Neural progenitor cell (in vitro differentiated cells): ENCODE data around the gene ITPR1.

Experiments
- EZH2 ChIP-seq: fragments of 200-600 bp; sonication (generic); IDR thresholded peaks from 2 replicates; pipeline ENCODE4 v1.6.1; 2017; ENCODE audit warnings: antibody characterized with exemption, mild to moderate bottlenecking, moderate library complexity
- EZH2phosphoT487 ChIP-seq: fragments of 200-600 bp; sonication (generic); IDR thresholded peaks from 2 replicates; pipeline ENCODE4 v1.6.1; 2017; ENCODE audit warnings: antibody characterized with exemption
- TF ChIP-seq, protein P1 (sequence below): fragments of 200-600 bp; sonication (generic); IDR thresholded peaks from 2 replicates; pipeline ENCODE4 v1.5.1; 2017; ENCODE audit warnings: antibody characterized with exemption, mild to moderate bottlenecking

DNA sequence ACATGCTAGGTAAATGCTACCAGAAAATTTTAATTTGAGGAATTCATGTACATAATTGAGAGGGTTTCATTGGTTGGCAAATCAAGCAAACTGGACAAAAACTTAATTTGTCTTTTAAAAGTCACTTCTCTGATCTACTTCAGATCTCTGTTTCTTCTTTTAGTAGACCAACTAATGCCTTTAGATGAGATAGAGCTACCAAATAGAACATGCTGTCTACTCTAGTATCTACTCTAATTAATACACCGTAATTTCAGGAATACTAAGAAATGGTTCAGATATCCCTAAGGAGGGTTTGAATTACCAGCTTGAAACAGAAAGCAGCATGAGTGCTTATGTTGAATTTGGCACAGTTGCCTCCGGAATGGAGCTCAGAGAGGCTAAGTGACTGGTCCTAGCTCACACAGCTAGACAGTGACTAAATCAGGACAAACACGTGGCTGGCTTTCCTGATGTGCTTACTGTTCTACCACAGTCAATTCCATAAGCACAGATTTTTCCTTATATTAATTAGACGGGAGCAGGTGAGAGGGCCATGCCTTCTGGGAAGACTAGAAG lies 225.1 kb downstream of the ITPR1 start:
- TF ChIP-seq, protein P1, sequence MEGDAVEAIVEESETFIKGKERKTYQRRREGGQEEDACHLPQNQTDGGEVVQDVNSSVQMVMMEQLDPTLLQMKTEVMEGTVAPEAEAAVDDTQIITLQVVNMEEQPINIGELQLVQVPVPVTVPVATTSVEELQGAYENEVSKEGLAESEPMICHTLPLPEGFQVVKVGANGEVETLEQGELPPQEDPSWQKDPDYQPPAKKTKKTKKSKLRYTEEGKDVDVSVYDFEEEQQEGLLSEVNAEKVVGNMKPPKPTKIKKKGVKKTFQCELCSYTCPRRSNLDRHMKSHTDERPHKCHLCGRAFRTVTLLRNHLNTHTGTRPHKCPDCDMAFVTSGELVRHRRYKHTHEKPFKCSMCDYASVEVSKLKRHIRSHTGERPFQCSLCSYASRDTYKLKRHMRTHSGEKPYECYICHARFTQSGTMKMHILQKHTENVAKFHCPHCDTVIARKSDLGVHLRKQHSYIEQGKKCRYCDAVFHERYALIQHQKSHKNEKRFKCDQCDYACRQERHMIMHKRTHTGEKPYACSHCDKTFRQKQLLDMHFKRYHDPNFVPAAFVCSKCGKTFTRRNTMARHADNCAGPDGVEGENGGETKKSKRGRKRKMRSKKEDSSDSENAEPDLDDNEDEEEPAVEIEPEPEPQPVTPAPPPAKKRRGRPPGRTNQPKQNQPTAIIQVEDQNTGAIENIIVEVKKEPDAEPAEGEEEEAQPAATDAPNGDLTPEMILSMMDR = no peak
- TF ChIP-seq EZH2 (no peak), EZH2phosphoT487 (no peak)
